GM19438 (cell line): ENCODE data around the gene NCBP2L.
"Not testable (repeated sequence)": the region's sequence is repeated elsewhere in the genome, so short reads cannot be mapped to it uniquely, and the experiment has no call there.

Experiments used
- ATAC-seq: cut with Tn5 transposase; IDR thresholded peaks from one replicate; pipeline ENCODE4 v1.9.1; 2021; ENCODE audit warnings: low read depth; ENCODE audit not compliant: unreplicated experiment

Gene NCBP2L

DNA sequence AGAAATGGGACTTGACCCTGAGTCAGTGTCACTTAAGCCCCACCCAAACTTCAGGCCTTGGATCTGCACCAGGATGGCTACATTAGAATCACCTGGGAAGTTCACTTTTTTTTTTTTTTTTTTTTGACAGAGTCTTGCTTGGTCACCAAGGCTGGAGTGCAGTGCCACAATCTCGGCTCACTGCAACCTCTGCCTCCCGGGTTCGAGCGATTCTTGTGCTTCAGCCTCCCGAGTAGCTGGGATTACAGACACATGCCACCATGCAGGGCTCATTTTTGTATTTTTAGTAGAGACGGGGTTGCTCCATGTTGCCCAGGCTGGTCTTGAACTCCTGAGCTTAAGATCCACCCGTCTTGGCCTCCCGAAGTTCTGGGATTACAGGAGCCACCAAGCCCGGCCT lies 3.0 kb downstream of the NCBP2L start:
- ATAC-seq: no peak

DNA sequence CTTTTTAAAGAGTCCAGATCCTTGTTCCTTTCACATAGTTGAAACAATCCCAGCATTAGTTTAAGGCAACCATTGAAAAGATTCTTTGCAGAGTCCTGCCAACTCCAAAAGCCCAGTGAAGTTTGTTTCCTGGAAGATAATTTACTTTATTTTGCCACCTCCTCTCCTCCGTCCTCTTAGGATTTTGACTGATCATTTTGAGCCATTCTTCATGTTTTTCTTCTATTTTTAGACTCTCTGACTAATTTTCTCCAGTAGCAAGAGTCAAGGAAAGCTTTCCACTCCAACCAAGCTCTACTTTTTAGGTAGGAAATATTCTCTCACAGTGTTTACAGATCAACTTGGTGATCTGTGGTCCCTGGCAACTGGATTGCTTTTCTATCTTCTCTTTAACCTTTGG lies 10.3 kb downstream of the NCBP2L start:
- ATAC-seq: no peak

DNA sequence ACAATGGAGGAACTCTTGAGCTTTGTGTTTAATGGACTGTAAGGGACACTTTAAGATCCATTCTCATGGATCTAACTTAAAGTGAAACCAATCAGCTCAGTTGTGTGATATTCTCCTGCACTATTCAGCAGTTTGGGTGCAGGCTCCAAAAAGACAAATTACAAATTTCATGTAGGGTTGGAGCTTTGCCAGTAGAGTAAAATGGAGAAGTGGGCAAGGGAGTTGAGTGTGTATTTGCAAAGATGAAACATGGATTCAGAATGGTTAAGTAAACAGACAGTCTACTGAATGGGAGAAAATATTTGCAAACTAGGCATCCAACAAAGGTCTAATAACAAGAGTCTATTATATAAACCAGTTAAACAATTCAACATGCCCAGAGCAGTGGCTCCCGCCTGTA lies 26.9 kb downstream of the NCBP2L start:
- ATAC-seq: no peak

DNA sequence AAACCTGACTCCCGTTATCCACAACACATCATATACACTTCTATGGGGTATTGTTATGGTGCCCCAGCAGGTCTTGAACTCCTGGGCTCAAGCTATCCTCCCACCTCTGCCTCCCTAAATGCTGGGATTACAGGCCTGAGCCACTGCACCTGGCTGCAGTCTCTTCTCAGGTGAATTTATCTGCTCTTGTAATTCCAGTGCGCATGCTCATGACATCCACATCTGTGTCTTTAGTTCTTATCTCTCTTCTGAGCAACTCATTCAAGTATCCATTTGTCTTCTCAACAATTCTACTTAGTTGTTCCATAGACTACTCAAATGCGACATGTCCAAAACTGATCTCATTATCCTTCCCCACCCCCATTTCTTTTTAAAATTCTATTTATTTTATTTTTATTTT lies 27.6 kb downstream of the NCBP2L start:
- ATAC-seq: no peak

DNA sequence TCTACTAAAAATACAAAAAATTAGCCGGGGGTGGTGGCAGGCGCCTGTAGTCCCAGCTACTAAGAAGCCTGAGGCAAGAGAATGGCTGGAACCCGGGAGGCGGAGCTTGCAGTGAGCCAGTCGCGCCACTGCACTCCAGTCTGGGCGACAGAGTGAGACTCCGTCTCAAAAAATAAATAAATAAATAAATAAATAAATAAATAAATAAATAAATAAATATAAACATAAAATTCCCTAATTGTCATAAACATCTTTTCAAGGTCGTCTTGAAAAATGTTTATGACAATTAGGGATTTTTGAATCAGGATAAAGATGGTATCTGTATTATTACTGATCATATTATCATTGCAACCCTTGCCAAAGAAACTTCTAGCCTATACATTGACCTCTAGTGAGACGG lies 32.5 kb downstream of the NCBP2L start:
- ATAC-seq: not testable (repeated sequence)

DNA sequence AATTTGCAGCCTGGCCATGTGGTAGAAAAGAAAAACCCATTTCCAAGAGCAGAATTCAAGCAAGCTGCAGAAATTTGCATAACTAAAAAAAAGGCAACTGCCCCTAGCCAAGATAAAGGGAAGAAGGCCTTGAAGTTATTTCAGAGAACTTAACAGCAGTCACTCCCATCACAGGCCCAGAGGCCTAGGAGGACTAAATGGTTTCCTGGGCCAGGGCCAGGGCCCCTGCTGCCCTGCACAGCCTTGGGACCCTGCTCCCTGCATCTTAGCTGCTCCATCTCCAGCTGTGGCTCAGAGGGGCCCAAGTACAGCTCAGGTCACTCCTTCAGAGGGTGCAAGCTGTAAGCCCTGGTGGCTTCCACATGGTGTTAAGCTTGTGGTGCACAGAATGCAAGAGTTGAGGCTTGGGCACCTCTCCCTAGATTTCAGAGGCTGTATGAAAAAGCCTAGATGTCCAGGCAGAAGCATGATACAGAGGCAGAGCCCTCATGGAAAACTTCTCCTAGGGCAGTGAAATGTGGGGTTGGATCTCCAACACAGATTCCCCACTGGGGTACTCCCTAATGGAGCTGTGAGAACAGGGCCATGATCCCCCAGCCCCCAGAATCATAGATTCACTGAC lies 41.5 kb downstream of the NCBP2L start:
- no peak for ATAC-seq

DNA sequence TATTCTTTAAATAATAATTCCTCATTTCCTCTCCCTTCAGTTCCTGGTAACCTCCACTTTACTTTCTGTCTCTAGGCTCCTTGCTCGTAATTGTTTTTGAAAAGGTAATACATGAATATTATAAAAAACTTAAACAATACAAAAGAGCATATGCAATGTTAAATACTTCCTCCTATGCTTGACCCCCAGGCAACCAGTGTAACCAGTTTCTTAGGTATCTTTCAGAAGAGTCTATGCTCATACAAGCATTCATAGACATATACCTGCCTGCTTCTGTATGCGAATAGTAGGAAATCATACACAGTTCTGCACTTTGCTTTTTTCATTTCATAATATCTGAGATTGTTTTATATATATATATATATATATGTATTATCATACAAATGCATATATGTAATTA lies 45.5 kb downstream of the NCBP2L start:
- ATAC-seq: no peak

DNA sequence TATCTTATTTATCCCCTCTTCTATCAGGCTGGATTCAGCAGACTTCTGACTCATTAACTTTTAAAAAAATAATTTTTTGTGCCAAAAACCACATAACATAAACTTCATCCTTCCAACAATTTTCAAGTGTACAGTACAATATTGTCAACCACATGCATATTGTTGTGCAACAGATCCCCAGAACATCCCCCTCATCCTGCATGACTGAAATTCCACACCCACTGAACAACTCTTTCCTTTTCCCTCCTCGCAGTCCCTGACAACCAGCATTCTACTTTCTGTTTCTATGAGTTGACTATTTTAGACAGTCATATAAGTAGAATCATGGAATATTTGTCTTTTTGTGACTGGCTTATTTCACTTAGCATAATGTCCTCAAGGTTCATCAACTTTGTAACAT lies 45.9 kb downstream of the NCBP2L start:
- ATAC-seq: no peak

DNA sequence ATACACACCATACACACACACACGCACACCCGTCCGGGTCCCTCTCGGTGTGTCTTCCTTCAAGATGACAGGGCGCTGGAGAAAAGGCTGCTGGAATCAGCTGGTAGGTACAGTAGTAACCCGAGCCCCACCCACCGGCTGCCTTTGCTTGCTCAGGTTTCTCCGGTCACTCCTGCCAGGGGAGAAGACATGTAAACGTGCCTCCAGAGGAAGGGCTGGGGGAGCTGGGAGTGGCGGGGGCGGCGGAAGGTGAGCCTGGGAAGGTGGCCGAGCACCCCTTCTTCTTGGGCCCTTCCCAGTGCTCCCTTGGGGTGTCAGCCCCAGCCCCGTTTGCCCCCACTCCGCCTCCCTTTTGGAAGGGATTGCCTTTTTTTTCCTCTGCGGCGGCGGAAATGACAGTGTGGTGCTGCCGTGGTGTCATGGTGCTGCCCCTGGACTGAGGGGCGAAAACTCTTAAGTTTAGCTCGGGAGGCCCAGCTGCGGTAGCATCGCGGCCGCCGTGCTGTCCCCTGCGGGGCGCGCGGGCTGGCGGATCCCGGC lies 48.2 kb downstream of the NCBP2L start, which contains the start of gene MID2:
Gene MID2, plus strand, starts transcription at position 169 of the 540 bp plus-strand sequence. CDS start 561 bp downstream, outside the sequence.
- ATAC-seq: peak; percentile 49

DNA sequence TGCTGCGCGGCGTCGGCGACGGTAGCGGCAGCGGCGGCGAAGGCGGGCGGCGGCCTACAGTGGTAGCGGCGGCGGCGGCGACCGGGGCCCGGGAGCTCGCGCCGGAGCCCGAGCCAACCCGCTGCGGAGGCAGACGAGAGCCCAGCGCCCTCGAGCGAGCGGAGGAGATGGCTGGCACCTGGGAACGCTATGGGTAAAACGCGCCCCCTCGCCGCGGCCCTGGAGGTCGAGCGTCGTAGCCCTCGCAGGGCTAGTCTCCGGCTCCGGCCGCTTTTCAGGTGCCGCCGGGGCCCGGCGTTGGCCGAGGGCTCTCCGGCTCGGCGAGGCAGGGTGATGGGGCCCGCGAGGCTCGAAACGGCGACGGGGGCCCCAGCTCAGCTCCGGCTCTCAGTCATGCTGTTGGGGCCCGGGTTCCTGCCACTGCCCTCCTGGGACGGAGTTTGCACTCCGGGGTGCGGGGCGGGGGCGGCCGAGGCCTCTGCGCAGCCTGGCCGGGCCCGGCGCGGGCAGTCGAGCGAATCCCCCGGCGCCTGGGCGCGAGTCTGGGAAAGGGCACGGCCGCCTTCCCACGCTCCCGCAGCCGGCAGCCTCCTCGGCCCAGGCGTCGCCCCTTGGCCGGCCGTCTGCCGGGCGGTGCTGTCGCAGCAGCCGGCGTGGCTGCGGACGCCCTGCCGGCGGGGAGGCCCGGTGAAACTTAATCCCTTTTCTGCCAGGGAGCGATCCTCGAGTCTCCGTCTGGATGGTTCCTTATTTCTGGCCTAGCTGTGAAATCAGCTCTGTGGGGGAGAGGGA lies 48.9 kb downstream of the NCBP2L start:
- ATAC-seq: peak; percentile 55

DNA sequence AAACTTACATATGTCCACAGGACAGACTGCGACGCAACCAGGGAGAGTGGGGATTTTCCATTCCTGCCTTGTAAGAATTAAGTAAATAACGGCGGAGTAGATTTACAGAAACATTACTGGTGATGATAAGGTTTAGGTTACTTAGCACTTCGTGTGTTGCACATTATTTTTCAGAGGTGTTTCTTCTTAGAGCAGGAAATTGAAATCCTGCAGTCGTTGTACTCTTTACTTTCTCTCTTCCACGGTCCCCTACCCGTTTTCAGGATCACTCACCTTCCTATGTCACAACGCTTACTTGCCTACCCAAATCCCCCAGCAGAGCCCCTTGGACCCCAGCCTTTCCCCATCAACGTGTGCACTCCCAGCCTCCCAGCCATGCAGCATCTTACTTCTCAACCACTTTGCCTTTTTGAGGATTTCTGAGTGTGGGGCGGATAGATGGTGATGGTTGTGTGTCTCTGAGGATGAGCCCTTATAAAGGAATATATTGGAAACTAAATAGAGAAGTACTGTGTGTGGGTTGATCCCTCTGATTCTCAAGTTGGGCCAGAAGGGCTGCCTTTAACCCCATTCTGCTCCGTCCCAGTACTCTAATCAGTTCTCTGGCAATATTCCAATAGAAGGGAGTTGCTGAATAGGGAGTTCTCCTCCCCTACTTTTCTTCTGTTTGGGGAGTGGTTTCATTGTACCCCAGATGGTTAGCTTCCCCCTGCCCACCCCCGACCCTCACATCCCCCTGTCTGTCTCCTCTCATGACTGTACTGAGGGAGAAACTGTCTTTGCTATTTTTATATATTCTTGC lies 49.7 kb downstream of the NCBP2L start:
- ATAC-seq: no peak

DNA sequence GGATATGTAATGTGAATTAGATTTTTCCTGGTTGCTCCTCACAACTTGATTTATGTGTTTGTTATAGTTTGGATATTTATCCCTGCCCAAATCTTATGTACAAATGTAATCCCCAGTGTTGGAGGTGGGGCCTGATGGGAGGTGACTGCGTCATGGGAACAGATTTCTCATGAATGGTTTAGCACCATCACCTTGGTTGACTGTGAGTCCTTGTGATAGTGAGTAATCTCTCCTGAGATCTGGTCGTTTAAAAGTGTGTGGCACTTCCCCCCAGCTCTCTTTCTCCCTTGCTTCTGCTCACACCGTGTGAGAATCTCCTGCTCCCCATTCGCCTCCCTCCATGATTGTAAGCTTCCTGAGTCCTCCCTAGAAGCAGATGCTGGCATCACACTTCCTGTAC lies 50.3 kb downstream of the NCBP2L start:
- no peak for ATAC-seq

DNA sequence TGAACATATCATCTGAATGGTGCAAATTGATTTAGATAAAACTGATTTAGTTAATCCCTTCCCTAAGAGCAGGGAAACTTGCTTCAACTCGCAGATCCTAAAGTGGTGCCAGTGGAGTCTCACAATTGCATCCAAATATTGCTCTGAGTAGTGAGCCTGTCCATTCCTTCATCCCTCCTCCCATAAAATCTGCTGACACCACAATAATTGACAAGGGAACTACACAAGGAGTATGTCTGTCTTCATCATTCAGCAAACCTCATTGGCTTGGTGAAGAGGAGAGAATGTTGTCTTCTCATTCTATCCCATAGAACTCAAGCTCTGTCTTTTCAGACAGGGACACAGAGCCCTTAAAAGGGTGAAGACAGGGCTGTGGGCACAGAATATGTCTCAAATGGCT lies 52.3 kb downstream of the NCBP2L start:
- ATAC-seq: no peak

DNA sequence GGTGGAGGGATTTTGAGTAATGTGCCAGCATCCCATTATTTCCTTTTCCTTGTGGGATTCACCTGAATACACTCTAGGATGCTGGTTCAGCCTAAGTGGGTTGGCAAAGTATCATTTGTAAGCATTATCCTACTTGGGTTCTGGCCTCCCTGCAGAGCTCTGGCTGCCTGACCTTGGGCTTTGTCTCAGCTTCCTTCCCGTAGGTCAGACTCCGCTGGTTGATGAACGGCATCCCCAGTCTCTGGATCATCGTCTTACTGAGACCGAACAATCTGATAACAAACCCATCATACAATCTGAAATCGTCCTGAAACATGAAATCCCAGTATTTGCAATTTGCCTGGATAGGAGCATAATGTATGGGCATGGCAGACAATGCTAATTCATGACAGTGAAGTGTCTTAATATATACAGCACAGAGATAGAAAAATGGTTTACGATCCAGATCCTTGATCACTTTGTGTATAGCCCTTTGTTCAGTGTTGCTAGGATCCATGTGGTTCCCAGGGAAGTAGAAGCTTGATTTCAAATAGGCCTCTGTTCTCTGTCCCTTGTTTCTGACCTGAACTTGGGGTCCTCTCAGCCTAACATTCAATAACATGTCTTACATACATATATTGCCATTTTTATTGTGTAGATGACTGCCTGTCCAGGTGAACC lies 53.7 kb downstream of the NCBP2L start:
- ATAC-seq: no peak

DNA sequence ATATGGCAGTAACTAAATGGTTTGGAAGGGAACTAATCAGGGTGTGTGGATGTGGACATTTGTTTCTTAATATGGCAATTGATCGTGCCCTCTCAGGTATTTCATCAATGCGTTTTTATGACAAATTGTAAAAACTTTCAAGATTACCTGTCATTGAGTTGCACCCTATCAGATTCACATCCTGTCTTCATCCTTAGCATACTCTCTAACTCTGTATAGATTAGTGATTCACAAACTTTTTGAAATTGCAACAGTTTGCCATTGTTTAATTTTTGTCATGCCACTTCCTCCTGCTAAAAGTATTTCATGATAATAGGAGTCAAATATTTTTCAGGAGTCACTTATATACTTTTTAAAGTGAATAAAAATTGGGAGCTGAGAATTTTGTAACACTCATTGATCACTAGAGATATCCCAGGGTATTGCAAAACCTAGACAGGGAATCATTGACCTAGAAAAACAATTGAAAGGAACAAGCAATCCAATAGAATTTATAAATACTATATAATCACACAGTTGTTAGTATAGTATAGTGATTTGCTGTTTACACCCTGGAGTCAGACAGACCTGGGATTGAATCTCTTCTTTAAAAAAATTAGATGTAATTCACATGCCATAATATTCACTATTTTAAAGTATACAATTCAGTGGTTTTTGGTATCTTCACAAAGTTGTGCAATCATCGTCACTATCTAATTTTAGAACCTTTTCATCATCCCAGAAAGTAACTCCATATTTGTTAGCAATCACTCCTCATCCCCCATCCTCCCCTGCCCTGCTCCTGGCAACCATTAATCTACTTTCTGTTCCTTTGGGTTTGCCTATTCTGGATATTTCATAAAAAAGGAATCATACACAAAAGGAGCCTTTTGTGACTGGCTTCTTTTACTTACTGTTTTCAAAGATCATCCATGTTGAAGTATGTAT lies 57.0 kb downstream of the NCBP2L start:
- ATAC-seq: no peak

DNA sequence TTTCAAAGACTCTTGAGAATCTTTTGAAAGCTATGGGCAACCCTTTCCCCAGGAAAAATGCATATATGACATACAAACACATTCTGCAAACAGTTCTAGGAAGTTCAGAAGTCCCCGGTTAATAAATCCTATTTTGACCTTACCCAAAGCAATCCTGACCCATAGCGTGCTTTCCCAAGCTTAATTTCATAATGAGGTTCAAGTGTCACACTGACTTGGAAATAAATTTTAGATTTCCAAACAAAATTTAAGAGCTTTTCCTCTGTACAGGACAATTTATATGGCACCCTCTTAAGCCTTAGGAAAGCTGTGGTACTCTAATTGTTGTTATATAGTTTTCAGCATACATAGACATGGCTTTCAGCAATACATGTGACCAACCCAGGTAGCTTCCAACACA lies 59.4 kb downstream of the NCBP2L start:
- no peak for ATAC-seq

DNA sequence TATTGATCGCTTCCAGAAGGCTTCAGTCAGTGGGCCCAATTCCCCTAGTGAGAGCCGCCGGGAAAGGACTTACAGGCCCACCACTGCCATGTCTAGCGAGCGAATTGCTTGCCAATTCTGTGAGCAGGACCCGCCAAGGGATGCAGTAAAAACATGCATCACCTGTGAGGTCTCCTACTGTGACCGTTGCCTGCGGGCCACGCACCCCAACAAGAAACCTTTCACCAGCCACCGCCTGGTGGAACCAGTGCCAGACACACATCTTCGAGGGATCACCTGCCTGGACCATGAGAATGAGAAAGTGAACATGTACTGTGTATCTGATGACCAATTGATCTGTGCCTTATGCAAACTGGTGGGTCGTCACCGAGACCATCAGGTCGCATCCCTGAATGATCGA lies 63.4 kb downstream of the NCBP2L start:
- no peak for ATAC-seq

DNA sequence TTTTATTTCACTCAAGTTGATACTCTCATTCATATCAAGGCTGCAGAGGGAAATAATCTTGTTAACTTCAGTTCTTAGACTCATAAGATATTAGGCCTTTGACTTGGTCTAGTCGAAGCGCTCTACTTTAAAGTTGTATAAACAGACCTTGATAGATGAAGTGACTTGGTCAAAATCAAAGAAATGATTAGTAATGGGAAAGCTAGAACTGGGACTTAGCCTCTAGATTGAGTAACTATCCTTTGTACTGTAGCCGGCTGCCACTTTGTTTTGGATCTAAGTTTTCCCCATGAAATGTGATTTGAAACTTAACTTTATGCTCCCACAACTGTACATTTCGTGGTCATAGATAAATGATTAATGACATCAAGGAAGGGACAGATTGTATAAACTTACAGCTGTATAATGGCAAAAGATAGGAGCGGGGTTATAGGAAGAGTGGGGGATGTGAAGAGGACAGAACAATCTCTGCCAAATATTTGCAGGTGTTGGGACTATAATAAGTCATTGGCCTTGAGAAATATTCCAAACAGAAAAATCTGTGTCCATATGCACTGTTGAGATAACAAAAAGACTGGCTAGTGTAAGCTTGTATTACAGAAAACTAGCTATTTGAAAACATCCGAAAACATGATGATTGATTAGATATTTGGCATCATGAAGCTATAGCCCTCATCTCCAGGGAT lies 65.3 kb downstream of the NCBP2L start:
- no peak for ATAC-seq
